C4-2B (cell line): ENCODE data around the gene CDH23.

Source experiments
- ZFX ChIP-seq: fragments of 450-650 bp; IDR thresholded peaks from 2 replicates; pipeline ENCODE4 v1.6.1; 2017
- TF ChIP-seq, protein P1 (sequence below): fragments of 450-650 bp; conservative IDR thresholded peaks from 2 replicates; pipeline ENCODE4 v1.5.1; 2017; ENCODE audit warnings: mild to moderate bottlenecking

DNA sequence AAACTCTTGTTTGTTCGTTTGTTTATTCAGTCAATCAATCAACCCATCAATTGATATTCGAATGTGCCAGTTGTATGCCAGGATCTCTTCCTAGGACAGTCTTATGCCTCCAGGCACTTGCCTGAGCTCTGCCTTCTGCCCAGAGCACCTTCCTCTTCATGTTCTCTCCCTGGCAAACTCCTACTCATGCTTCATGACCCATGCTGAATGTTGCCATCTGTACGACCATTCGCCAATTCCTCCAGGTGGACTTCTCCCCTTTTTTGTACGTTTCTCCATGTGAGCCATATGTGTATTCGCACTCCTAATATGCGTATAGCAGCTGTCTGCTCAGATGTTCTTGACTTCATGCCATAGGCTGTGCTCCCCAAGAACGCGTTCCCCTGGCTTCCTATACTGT lies 180.1 kb downstream of the CDH23 start:
- TF ChIP-seq, protein P1, sequence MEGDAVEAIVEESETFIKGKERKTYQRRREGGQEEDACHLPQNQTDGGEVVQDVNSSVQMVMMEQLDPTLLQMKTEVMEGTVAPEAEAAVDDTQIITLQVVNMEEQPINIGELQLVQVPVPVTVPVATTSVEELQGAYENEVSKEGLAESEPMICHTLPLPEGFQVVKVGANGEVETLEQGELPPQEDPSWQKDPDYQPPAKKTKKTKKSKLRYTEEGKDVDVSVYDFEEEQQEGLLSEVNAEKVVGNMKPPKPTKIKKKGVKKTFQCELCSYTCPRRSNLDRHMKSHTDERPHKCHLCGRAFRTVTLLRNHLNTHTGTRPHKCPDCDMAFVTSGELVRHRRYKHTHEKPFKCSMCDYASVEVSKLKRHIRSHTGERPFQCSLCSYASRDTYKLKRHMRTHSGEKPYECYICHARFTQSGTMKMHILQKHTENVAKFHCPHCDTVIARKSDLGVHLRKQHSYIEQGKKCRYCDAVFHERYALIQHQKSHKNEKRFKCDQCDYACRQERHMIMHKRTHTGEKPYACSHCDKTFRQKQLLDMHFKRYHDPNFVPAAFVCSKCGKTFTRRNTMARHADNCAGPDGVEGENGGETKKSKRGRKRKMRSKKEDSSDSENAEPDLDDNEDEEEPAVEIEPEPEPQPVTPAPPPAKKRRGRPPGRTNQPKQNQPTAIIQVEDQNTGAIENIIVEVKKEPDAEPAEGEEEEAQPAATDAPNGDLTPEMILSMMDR: no peak
- TF ChIP-seq ZFX: no peak
